Choroid plexus epithelial cell (primary cell): Measurements from ENCODE around the gene CYP24A1.

Source experiments
- DNase-seq: peaks from one replicate; pipeline ENCODE4 v3.0.0-alpha.2; 2010; ENCODE audit warnings: low read depth
- H3K4me3 ChIP-seq: 2 replicates; pipeline ENCODE4 v1.5.1; 2011; ENCODE audit warnings: low read depth, mild to moderate bottlenecking, control low read depth, low read length, moderate library complexity
- CTCF ChIP-seq: conservative IDR thresholded peaks from 2 replicates; pipeline ENCODE4 v1.5.1; 2011; ENCODE audit warnings: low read depth, mild to moderate bottlenecking, control low read depth, inconsistent platforms, low read length, moderate library complexity

Gene CYP24A1

GRCh38 chr20:54208548-54209176, 34.9 kb upstream of the CYP24A1 start:
- peak; percentile 79 for DNase-seq
- TF ChIP-seq CTCF, result no peak
- H3K4me3 ChIP-seq, result peak overlapping the region; percentile 90

- peak within 1 kb of the TSS; percentile 90 for H3K4me3 ChIP-seq
- peak; percentile 90 for DNase-seq
- peak; percentile 59 for TF ChIP-seq CTCF
These were observed 34.2 kb upstream of the CYP24A1 start, which contains the start of gene PFDN4 for GRCh38 chr20:54207743-54208547. Gene PFDN4, plus strand, starts transcription at chr20:54208087. Its CDS starts 14 bp downstream, at chr20:54208101.

- DNase-seq, result no peak
- TF ChIP-seq CTCF, result no peak
- H3K4me3 ChIP-seq, result peak overlapping the region; percentile 90
These were observed 33.4 kb upstream of the CYP24A1 start for GRCh38 chr20:54207053-54207742.

GRCh38 chr20:54205450-54205849, 31.7 kb upstream of the CYP24A1 start:
- H3K4me3 ChIP-seq, result no peak overlapping the region
- no peak for DNase-seq
- TF ChIP-seq CTCF, result no peak

GRCh38 chr20:54204481-54204880, 30.7 kb upstream of the CYP24A1 start:
- DNase-seq, result no peak
- TF ChIP-seq CTCF, result no peak
- H3K4me3 ChIP-seq, result no peak overlapping the region

GRCh38 chr20:54204063-54204462, 30.3 kb upstream of the CYP24A1 start:
- no peak for TF ChIP-seq CTCF
- no peak overlapping the region for H3K4me3 ChIP-seq
- no peak for DNase-seq
